UCSD-AML1 (cell line): Measurements from ENCODE around the gene CHAD.
"Not testable (repeated sequence)": the region's sequence is repeated elsewhere in the genome, so short reads cannot be mapped to it uniquely, and the experiment has no call there.

ENCODE experiments used
- DNase-seq: peaks from one replicate; lab custom pipeline; 2025; ENCODE audit not compliant: unreplicated experiment; lab: John Stamatoyannopoulos, UW

The CHAD gene

GRCh38 chr17:50475775-50476544 is 7.3 kb upstream of the CHAD start:
- not testable (repeated sequence) for DNase-seq

- DNase-seq = no peak
Observed at GRCh38 chr17:50475362-50475761, 6.7 kb upstream of the CHAD start.

- DNase-seq = no peak
Observed at GRCh38 chr17:50474523-50474922, 5.8 kb upstream of the CHAD start.

DNA sequence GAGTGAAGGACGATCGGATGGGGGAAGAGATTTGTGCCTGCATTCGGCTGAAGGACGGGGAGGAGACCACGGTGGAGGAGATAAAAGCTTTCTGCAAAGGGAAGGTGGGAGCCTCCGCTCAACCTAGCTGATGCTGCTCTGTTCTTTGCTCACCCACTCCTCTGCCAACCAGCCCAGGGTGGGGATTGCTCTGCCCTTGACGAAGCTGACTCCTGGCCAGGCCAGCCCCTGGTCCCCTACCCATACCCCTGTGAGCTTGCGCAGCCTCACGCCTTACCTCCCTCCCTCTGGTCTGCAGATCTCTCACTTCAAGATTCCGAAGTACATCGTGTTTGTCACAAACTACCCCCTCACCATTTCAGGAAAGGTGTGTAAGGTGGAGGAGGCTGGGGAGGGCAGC is 5.2 kb upstream of the CHAD start:
- DNase-seq = no peak

DNA sequence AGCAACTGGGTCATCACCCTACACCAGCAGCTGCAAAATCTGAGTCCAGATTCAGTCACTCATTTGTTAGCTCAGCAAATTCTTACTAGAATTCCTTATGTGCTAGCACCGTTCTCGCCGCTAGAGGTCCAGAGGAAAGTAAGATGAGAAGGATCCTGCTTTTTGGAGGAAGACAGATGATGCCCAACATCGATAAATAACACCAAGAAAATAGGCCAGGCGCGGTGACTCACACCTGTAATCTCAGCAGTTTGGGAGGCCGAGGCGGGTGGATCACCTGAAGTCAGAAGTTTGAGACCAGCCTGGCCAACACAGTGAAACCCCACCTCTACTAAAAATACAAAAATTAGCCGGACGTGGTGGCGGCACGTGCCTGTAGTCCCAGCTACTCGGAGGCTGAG is 4.1 kb upstream of the CHAD start:
- not testable (repeated sequence) for DNase-seq

- no peak for DNase-seq
Observed at GRCh38 chr17:50472286-50472685, 3.6 kb upstream of the CHAD start.

DNA sequence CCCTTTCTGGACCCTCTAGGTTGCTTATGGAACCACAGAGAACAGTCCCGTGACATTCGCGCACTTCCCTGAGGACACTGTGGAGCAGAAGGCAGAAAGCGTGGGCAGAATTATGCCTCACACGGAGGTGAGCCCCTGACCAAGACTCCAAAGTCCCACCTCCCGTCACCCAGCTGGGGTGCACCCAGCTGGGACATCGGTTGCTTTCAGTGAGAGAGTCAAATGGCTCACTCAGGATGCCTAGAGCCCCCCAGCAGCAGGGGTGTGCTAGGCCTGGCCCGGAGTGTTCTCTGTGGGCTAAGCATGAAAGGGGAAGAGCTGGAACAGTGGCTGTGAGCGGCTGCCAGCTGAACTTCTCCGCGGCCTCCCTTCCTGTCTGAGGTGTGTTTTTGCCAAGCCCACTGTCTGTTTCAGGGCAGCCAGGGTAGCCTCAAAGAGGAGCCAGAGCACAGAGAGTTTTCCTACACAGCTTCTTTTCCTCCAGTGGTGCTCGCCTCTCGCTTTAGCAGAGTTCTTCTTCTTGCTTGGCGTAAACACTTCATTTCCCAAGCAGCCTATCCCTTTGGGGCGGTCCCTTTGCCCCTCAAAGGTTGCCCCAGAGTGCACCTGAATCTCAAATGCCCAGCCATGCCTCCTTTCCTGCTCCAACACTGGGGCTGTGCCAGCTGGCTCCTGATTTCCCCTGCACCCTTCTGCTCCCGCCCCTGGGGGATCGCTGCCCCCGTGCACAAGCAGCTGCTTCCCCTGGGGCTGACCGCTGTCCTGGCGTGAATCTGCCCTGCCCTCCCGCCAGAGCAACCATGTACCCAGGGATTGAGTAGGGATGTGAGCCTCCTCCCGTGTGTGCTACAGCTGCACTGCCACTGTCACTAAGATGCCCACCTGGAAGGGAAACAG is 2.6 kb upstream of the CHAD start:
- peak; percentile 23 for DNase-seq

- no peak for DNase-seq
Observed at GRCh38 chr17:50470426-50470825, 1.7 kb upstream of the CHAD start.

DNA sequence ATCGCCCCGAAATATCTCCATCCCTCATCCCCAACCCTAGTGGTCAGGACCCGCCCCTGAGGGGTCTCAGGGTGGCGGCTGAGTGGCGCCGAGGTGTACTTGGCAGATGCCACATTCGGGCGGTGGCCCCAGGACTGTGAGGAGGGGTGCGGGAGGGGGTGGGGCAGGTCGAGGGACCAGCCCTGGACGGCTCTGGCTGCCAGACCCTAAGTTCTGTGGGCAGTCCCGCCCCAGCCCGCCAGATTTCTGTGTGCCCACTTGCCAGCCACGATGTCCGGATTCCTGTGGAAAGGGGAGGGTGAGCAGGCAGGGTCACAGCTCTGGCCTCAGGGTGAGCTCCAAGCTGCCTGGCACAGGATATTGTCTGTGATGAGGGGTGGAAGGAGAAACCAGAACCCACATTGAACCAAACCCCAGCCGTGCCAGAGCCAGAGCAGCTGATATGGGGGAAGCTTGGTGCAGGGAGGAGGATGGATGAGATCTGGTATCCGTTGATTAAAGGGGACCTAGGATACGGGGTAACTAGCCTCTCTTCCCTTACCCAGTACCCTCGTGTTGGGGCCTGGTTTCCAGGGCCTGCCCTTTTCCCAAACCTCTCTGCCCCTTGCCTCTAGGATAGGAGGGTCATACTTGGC is 1.1 kb upstream of the CHAD start:
- DNase-seq = no peak

- no peak for DNase-seq
Observed at GRCh38 chr17:50469208-50469605, 527 bp upstream of the CHAD start.

GRCh38 chr17:50467855-50468303 is 801 bp downstream of the CHAD start:
- no peak for DNase-seq

- no peak for DNase-seq
Observed at GRCh38 chr17:50467114-50467854, 1.4 kb downstream of the CHAD start.

GRCh38 chr17:50466371-50467113 is 2.1 kb downstream of the CHAD start:
- DNase-seq = no peak

GRCh38 chr17:50465635-50466034 is 3.0 kb downstream of the CHAD start:
- no peak for DNase-seq

DNA sequence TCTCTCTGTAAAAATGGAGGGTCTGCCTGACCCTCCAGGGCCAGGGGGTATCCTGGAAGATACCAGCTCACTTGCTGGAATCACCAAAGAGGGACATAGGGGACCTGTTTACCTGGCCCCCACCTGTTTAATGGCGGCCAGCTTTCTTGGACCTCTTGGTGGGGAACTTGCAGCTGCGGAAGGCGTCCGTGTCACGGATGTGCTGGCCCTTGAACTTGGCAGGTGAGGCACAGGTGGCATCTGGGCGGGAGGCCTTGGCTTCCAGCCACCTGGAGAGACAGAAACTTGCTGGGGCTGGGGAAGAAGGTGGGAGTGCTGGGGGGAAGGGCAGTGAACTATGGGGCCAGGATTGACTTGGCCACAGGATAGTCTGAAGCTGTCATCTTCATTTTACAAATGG is 3.5 kb downstream of the CHAD start:
- DNase-seq = no peak

GRCh38 chr17:50464736-50465135 is 3.9 kb downstream of the CHAD start:
- no peak for DNase-seq

DNA sequence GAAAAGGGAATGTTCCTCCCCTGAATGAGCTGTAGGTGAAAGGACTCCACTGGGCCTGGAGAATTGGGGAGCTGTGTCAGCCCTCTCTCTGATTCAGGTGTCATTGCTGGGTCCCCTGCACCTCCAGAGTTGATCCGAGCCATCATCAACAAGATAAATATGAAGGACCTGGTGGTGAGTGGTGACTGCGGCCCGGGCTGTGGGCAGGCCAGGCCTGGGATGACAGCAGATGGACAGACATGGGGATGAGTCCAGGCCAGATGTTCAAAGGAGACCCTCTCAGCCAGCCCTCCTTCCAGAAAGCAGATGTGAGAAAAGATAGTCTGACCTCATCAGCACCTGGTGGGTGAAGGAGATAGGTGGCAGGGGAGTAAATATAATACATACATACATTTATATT is 4.6 kb downstream of the CHAD start:
- DNase-seq = no peak

DNA sequence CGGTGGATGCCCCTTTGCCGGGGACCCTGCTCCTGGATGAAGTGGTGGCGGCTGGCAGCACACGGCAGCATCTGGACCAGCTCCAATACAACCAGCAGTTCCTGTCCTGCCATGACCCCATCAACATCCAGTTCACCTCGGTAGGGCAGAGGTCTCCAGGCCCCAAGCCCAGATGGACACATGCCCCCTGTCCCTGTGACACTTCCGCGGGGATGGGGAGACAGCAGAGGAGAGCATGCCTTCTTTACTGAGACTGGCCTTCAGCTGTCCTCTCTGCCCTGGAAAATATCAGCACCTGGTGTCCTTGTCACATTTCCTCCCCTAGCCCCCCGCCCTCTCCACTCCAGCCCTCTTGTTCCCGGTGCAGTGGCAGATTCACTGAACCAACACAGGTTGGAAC is 6.2 kb downstream of the CHAD start:
- DNase-seq = no peak

GRCh38 chr17:50461550-50462132 is 7.0 kb downstream of the CHAD start:
- no peak for DNase-seq
